HCT116 (cell line): Measurements from ENCODE around the gene AP3S1.

Experiments
- CTCF ChIP-seq, 3 experiments: fragments of 200-600 bp in 1 of 3; sonication (generic) in 1 of 3; IDR thresholded peaks in 2 of 3; conservative IDR thresholded peaks in 1 of 3; 2 replicates each; pipeline ENCODE4 v1.5.1; 2012 to 2017; ENCODE audit warnings: low read depth in 2 of 3, low read length in 2 of 3, antibody characterized with exemption in 1 of 3, borderline replicate concordance in 1 of 3, control low read depth in 1 of 3, mild to moderate bottlenecking in 1 of 3, mixed read lengths in 1 of 3, mixed run types in 1 of 3, moderate library complexity in 1 of 3; ENCODE audit not compliant: insufficient read depth in 1 of 3
- ELF1 ChIP-seq: IDR thresholded peaks from 2 replicates; pipeline ENCODE4 v1.6.1; 2012; ENCODE audit warnings: low read depth, borderline replicate concordance
- JUND ChIP-seq: IDR thresholded peaks from 2 replicates; pipeline ENCODE4 v1.6.1; 2012
- POLR2A ChIP-seq: IDR thresholded peaks from 2 replicates; pipeline ENCODE4 v1.7.0; 2011; ENCODE audit warnings: borderline replicate concordance; ENCODE audit not compliant: insufficient read depth, insufficient read length; ENCODE audit errors: extremely low read depth
- POLR2AphosphoS5 ChIP-seq: IDR thresholded peaks from 2 replicates; pipeline ENCODE4 v1.6.1; 2011; ENCODE audit warnings: mild to moderate bottlenecking, low read depth, low read length, moderate library complexity
- SRF ChIP-seq: IDR thresholded peaks from 2 replicates; pipeline ENCODE4 v1.6.1; 2012; ENCODE audit warnings: low read depth

- no peak for TF ChIP-seq JUND
- TF ChIP-seq ELF1 = no peak
- TF ChIP-seq SRF = no peak
- no peak for TF ChIP-seq CTCF (IDR thresholded peaks at IDR 0.05 in 2 of 3, conservative IDR thresholded peaks at IDR 0.05 in 1 of 3; ENCODE audit: borderline replicate concordance in 1 of 3, insufficient read depth in 1 of 3, low read depth in 2 of 3, low read length in 2 of 3)
- TF ChIP-seq POLR2AphosphoS5 = no peak
- TF ChIP-seq POLR2A = no peak
Measured at GRCh38 chr5:115939059-115939458, 97.3 kb downstream of the AP3S1 start.
